Measurements from ENCODE around the gene PRSS21.

Gene PRSS21

DNA sequence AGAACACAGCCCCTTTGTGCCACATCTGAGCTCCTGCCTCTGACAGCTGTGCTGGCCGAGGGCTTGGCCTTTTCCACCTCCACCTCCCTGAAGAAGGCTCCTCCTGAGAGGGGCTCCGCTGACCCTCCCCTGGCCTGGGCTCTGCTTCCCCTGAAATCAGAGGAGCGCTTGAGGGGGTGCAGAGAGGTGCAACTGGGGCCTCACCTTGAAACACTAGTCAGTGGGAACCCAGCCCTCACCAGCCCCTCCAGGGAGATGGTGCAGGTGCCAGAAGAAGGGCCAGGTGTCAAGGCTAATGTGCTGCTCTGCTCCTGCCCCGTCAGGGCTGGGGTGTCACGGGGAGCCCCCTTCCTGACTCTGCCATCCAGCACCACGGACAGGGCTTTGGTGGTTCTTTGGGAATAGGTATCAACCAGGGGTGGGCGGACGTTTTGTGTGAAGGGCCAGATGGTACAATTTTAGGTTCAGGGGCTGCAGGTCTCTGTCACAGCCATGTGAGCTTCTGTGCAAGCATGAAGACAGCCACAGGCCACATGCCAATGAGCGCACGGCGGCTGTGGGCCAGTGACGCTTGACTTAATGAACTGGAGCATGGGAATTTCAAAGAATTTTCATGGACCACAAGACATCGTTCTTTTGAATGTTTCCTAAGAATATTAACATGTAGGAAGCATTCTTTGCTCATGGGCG, 10.9 kb downstream of the PRSS21 start:
- no peaks in the 10 kb centered on the region for H3K4me1 ChIP-seq (ENCODE audit: control insufficient read depth, low read length)
- no peaks in the 10 kb centered on the region for H3K9me3 ChIP-seq (ENCODE audit: control insufficient read depth, insufficient read depth, low read length)
- H3K9me2 ChIP-seq (replicated peaks; ENCODE audit: control insufficient read depth, low read length), result no peaks in the 10 kb centered on the region
- H3K27ac ChIP-seq (ENCODE audit: low read depth, low read length), result no peak overlapping the region
- H3K79me2 ChIP-seq (ENCODE audit: control insufficient read depth, low read length), result no peaks in the 10 kb centered on the region
- TF ChIP-seq EZH2phosphoT487 (IDR thresholded peaks at IDR 0.05; ENCODE audit: borderline replicate concordance, low read length), result no peak
- TF ChIP-seq, protein P1, sequence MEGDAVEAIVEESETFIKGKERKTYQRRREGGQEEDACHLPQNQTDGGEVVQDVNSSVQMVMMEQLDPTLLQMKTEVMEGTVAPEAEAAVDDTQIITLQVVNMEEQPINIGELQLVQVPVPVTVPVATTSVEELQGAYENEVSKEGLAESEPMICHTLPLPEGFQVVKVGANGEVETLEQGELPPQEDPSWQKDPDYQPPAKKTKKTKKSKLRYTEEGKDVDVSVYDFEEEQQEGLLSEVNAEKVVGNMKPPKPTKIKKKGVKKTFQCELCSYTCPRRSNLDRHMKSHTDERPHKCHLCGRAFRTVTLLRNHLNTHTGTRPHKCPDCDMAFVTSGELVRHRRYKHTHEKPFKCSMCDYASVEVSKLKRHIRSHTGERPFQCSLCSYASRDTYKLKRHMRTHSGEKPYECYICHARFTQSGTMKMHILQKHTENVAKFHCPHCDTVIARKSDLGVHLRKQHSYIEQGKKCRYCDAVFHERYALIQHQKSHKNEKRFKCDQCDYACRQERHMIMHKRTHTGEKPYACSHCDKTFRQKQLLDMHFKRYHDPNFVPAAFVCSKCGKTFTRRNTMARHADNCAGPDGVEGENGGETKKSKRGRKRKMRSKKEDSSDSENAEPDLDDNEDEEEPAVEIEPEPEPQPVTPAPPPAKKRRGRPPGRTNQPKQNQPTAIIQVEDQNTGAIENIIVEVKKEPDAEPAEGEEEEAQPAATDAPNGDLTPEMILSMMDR (IDR thresholded peaks at IDR 0.05; ENCODE audit: low read depth, low read length, poor library complexity, severe bottlenecking), result no peak
- no peaks in the 10 kb centered on the region for H4K20me1 ChIP-seq (ENCODE audit: control insufficient read depth, insufficient read depth, low read depth, low read length)
- H3K36me3 ChIP-seq (ENCODE audit: control insufficient read depth, low read length), result no peaks in the 10 kb centered on the region
- H3F3A ChIP-seq (ENCODE audit: control insufficient read depth, insufficient read depth), result no peaks in the 10 kb centered on the region
- H3K4me3 ChIP-seq (ENCODE audit: low read length), result no peak overlapping the region
- no peaks in the 10 kb centered on the region for H3K27me3 ChIP-seq (ENCODE audit: control insufficient read depth, low read length)
- no peak overlapping the region for H3K4me2 ChIP-seq (ENCODE audit: low read length)

DNA sequence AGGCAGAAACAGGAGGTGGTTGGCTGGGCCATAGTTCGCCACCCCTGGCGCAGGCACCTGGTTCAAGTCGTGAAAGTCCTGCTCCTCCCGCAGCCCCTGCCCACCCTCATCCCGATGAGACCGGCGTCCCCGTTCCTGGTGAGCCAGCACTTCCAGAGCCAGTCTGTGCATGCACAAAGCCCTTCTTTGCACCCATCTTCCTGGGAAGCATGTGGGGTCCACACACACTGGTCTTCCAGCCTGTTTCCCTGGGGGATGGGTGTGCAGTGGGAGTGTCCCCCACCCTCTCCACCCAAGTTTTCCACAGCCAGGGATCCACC, 11.4 kb downstream of the PRSS21 start:
- no peaks in the 10 kb centered on the region for H3K9me3 ChIP-seq (ENCODE audit: control insufficient read depth, insufficient read depth, low read length)
- no peaks in the 10 kb centered on the region for H3K4me1 ChIP-seq (ENCODE audit: control insufficient read depth, low read length)
- H3K4me3 ChIP-seq (ENCODE audit: low read length), result no peak overlapping the region
- no peaks in the 10 kb centered on the region for H3K36me3 ChIP-seq (ENCODE audit: control insufficient read depth, low read length)
- no peaks in the 10 kb centered on the region for H3K9me2 ChIP-seq (replicated peaks; ENCODE audit: control insufficient read depth, low read length)
- no peaks in the 10 kb centered on the region for H3K79me2 ChIP-seq (ENCODE audit: control insufficient read depth, low read length)
- no peak overlapping the region for H3K27ac ChIP-seq (ENCODE audit: low read depth, low read length)
- no peak for TF ChIP-seq EZH2phosphoT487 (IDR thresholded peaks at IDR 0.05; ENCODE audit: borderline replicate concordance, low read length)
- TF ChIP-seq, protein P1 (IDR thresholded peaks at IDR 0.05; ENCODE audit: low read depth, low read length, poor library complexity, severe bottlenecking), result no peak
- no peaks in the 10 kb centered on the region for H4K20me1 ChIP-seq (ENCODE audit: control insufficient read depth, insufficient read depth, low read depth, low read length)
- H3F3A ChIP-seq (ENCODE audit: control insufficient read depth, insufficient read depth), result no peaks in the 10 kb centered on the region
- no peaks in the 10 kb centered on the region for H3K27me3 ChIP-seq (ENCODE audit: control insufficient read depth, low read length)
- no peak overlapping the region for H3K4me2 ChIP-seq (ENCODE audit: low read length)

DNA sequence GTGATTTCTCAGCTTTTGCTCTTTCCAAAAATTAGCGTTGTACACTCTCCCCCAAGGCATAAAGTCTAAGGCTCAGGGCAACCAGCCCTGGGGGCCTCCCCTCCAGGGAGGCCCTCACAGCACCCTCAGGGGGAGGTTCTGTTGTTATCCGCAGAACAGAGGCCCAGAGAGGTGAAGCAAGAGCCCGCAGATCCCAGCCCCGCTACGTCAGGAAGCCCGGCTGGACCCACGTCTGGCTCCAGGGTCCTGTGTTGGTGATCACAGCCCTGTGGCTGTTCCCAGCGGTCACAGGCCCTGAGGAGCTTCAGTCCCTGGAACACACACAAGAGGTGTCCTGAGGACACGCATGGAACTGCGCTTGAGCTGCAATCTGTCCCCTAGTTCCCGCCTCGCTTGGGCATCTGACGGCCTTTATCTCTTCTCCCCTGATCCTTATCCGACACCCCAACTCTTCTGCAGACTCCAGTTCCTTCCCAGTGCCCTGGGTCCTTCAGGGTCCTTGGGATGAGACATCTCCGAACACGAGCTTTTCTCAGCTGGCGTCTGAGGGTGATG, 11.9 kb downstream of the PRSS21 start:
- H3K9me3 ChIP-seq (ENCODE audit: control insufficient read depth, insufficient read depth, low read length), result no peaks in the 10 kb centered on the region
- no peak for TF ChIP-seq EZH2phosphoT487 (IDR thresholded peaks at IDR 0.05; ENCODE audit: borderline replicate concordance, low read length)
- TF ChIP-seq, protein P1 (IDR thresholded peaks at IDR 0.05; ENCODE audit: low read depth, low read length, poor library complexity, severe bottlenecking), result no peak
- no peak overlapping the region for H3K4me2 ChIP-seq (ENCODE audit: low read length)
- H3F3A ChIP-seq (ENCODE audit: control insufficient read depth, insufficient read depth), result no peaks in the 10 kb centered on the region
- H3K36me3 ChIP-seq (ENCODE audit: control insufficient read depth, low read length), result no peaks in the 10 kb centered on the region
- H3K4me1 ChIP-seq (ENCODE audit: control insufficient read depth, low read length), result no peaks in the 10 kb centered on the region
- no peak overlapping the region for H3K4me3 ChIP-seq (ENCODE audit: low read length)
- no peaks in the 10 kb centered on the region for H3K9me2 ChIP-seq (replicated peaks; ENCODE audit: control insufficient read depth, low read length)
- H3K27ac ChIP-seq (ENCODE audit: low read depth, low read length), result no peak overlapping the region
- no peaks in the 10 kb centered on the region for H3K79me2 ChIP-seq (ENCODE audit: control insufficient read depth, low read length)
- no peaks in the 10 kb centered on the region for H3K27me3 ChIP-seq (ENCODE audit: control insufficient read depth, low read length)
- no peaks in the 10 kb centered on the region for H4K20me1 ChIP-seq (ENCODE audit: control insufficient read depth, insufficient read depth, low read depth, low read length)

Measured in DOHH2 (cell line).